Measurements from ENCODE around the gene NTRK3.

- TF ChIP-seq CTCF (IDR thresholded peaks at IDR 0.05) (no peak), POLR2A (IDR thresholded peaks at IDR 0.05) (no peak)
These were observed 24.5 kb downstream of the NTRK3 start for GRCh38 chr15:88231909-88232644.
